Activated CD4-positive, alpha-beta T cell treated with anti-CD3 and anti-CD28 coated beads for 36 hours (primary cell): ENCODE results near the gene PGRMC1. TPM values are rescaled to one million over a fixed set of nuclear protein-coding genes. Genes with fewer than 3 reads are reported as not detected.
"Not testable (repeated sequence)": the region's sequence is repeated elsewhere in the genome, so short reads cannot be mapped to it uniquely, and the experiment has no call there.

Experiments
- ATAC-seq: fragments of 200-7000 bp; cut with Tn5 transposase; one replicate; pipeline ENCODE4 v1.10.0; 2021; ENCODE audit warnings: mild to moderate bottlenecking, moderate library complexity
- CTCF ChIA-PET: fragments of 350-600 bp; sonication (Branson Sonifier 250); formaldehyde crosslinking; loops from one replicate; lab custom pipeline; 2021; ENCODE audit warnings: antibody characterized with exemption; lab: Charles Lee
- POLR2A ChIA-PET: fragments of 350-600 bp; sonication (Branson Sonifier 250); formaldehyde crosslinking; loops from one replicate; lab custom pipeline; 2021; ENCODE audit warnings: antibody characterized with exemption, inconsistent platforms; lab: Charles Lee
- DNase-seq: peaks from one replicate; pipeline ENCODE4 v3.0.0-alpha.2; 2020
- H3K27ac Mint-ChIP-seq: one replicate; pipeline ENCODE4 v1.8.0; 2021; ENCODE audit warnings: mixed read lengths
- H3K27me3 Mint-ChIP-seq: one replicate; pipeline ENCODE4 v1.8.0; 2021; ENCODE audit warnings: mixed read lengths
- H3K36me3 Mint-ChIP-seq: one replicate; pipeline ENCODE4 v1.8.0; 2021; ENCODE audit warnings: low read depth, mixed read lengths
- H3K4me1 Mint-ChIP-seq: one replicate; pipeline ENCODE4 v1.8.0; 2021; ENCODE audit warnings: mixed read lengths
- H3K4me3 Mint-ChIP-seq: one replicate; pipeline ENCODE4 v1.8.0; 2021; ENCODE audit warnings: mild to moderate bottlenecking, moderate library complexity, mixed read lengths
- H3K9me3 Mint-ChIP-seq: one replicate; pipeline ENCODE4 v1.8.0; 2021; ENCODE audit warnings: low read depth, mixed read lengths
- intact Hi-C, 2 experiments: fragments of 100-400 bp; cut with DNase I in 1 of 2; cut with micrococcal nuclease in 1 of 2; formaldehyde crosslinking; loops; one replicate each; pipeline versions ENCODE4 v1.14.2 to v1.15.1; 2022 to 2024; cut with DNase I, micrococcal nuclease
- total RNA-seq, 2 experiments: library from RNA; stranded (reverse); gene quantifications; one replicate each; pipeline ENCODE4 v1.2.3, GENCODE V29; 2021

The PGRMC1 gene
- total RNA-seq = 10 to 100 TPM; 30.8 to 37.3 TPM

DNA sequence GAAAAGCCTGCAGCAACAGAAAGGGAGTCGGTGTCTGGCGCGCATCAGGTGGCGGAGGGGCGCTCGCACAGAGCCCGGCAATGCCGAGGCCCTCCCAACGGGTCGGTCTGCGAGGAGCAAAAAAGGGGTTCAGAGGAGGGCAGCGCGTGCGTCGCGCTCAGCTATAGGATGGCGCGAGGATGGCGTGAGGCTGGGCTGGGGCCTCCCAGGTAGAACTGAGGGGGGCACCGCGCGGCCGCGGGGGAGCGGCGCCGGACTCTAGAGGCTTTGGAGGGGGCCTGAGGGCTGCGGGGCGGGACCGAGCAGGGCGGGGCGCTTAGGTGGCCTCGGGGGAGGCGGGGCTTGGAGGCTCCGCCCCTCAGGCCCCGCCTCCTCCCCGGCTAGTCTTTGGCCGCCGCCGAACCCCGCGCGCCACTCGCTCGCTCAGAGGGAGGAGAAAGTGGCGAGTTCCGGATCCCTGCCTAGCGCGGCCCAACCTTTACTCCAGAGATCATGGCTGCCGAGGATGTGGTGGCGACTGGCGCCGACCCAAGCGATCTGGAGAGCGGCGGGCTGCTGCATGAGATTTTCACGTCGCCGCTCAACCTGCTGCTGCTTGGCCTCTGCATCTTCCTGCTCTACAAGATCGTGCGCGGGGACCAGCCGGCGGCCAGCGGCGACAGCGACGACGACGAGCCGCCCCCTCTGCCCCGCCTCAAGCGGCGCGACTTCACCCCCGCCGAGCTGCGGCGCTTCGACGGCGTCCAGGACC lies at the start of gene PGRMC1:
Gene PGRMC1, plus strand, starts transcription at position 414 of the 751 bp plus-strand sequence. Its CDS starts 79 bp downstream, at position 493.
- intact Hi-C loops = loop anchor here in 1 of 2 experiments (1.0 to 10.0 kb wide), 4 partner anchors 232 to 555 kb away; partner anchors contain the start of genes LONRF3, RPL39, SEPTIN6 and SLC25A5
- Mint-ChIP-seq H3K36me3 (peaks cover 11% of the 10 kb centered on the region), H3K9me3 (no peaks in the 10 kb centered on the region), H3K4me3 (peak within 1 kb of the TSS; percentile 89), H3K27ac (peak within 1 kb of the TSS; percentile 86), H3K4me1 (peaks cover 27% of the 10 kb centered on the region), H3K27me3 (peaks cover 3% of the 10 kb centered on the region)
- peak; percentile 86 for DNase-seq
- CTCF ChIA-PET = no interaction called here
- POLR2A ChIA-PET = no interaction called here
- peak; percentile 94 for ATAC-seq

DNA sequence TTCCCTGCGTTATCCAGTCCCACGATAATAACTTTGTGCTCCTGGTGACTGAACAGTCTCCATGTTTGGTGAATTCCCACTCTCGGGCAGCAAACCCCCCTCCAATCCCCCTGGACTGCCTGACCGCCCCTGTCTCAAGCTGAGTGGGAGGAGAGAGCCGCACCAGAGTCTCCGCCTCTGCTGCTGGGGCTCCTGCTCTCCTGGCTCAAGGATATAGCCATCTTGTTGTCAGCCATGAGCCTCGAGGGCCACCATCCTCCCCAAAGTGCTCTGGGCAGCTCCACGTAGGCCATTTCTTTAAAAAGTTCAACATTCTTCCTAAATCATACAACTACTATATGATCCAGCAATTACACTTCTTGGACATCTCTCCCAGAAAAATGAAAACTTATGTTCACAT lies 49.3 kb upstream of the PGRMC1 start:
- Mint-ChIP-seq H3K4me1 (no peaks in the 10 kb centered on the region), H3K4me3 (no peak overlapping the region), H3K27me3 (no peaks in the 10 kb centered on the region), H3K36me3 (no peaks in the 10 kb centered on the region), H3K9me3 (no peaks in the 10 kb centered on the region), H3K27ac (no peak overlapping the region)
- intact Hi-C loops = no loop called here
- DNase-seq (no peak), ATAC-seq (no peak)
- ChIA-PET POLR2A (no interaction called here), CTCF (interaction anchor here (0.6 kb wide), 1 partner anchor 35 kb away, joined by 3 read pairs; no protein-coding TSS in a partner anchor)

DNA sequence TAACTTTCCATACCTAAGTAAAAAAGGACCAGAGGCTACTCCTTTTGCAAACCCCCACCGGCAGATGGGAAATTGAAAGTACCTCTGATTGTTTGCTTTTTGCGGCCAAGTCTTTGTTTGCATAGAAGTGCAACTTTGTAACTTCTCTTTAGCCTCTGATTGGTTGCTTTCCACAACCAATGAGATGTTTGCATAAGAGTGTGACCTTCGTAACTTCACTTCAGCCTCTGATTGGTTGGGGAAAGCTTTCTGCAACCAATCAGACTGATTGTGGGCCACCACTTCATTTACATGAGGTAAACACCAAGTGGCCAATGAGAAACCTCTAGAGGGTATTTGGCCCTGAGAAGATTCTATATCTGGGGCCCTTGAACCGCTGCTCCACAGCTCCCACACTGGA lies 48.8 kb upstream of the PGRMC1 start:
- H3K4me1 Mint-ChIP-seq = no peaks in the 10 kb centered on the region
- POLR2A ChIA-PET = no interaction called here
- no peaks in the 10 kb centered on the region for H3K36me3 Mint-ChIP-seq
- DNase-seq (no peak), ATAC-seq (no peak)
- CTCF ChIA-PET = interaction anchor here (0.6 kb wide), 1 partner anchor 36 kb away, joined by 3 read pairs; no protein-coding TSS in a partner anchor
- no peaks in the 10 kb centered on the region for H3K27me3 Mint-ChIP-seq
- H3K4me3 Mint-ChIP-seq = no peak overlapping the region
- H3K27ac Mint-ChIP-seq = no peak overlapping the region
- intact Hi-C loops = no loop called here
- H3K9me3 Mint-ChIP-seq = no peaks in the 10 kb centered on the region

DNA sequence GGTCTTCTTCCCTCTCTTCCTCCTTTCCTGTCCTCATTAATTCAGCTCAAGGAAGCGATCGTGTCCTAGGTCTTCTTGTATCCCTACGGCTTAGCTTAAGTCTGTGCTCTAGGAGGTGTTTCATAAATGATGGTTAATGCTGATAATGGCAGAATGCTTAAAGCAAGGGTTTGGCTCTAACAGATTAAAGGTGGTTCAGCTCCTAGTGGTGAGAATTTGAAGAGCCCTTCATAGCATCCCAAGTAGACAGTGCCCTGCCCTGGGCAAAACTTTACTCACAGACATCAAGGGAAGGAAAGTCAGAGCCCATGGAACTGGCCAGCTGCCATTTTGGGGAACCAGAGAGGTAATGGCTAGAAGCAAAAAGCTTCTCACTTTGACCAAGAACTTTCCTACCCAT lies 47.0 kb upstream of the PGRMC1 start:
- CTCF ChIA-PET = no interaction called here
- no peak overlapping the region for H3K4me3 Mint-ChIP-seq
- intact Hi-C loops = no loop called here
- POLR2A ChIA-PET = no interaction called here
- ATAC-seq (no peak), DNase-seq (no peak)
- H3K27ac Mint-ChIP-seq = no peak overlapping the region
- no peaks in the 10 kb centered on the region for H3K4me1 Mint-ChIP-seq
- no peaks in the 10 kb centered on the region for H3K9me3 Mint-ChIP-seq
- no peaks in the 10 kb centered on the region for H3K27me3 Mint-ChIP-seq
- no peaks in the 10 kb centered on the region for H3K36me3 Mint-ChIP-seq

DNA sequence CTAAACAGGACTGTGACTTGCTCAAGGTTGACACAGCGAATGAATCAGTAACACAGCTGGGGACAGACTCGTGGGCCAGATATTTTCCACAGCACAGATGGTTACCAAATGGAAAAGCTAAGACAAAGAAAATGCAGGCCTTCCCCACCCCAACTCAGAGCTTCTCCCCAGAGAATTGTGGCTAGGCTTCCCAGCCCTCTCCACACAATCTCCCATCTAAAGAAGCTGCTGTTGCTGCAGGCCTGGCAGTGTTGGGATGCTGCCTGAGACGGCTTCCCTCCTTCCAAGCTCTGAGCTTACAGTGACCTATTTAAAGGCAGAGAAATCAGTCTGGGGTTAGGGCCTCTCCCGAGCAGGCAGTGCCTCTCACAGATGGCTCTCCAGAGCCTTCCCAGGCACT lies 46.5 kb upstream of the PGRMC1 start:
- Mint-ChIP-seq H3K36me3 (no peaks in the 10 kb centered on the region), H3K27ac (no peak overlapping the region), H3K27me3 (no peaks in the 10 kb centered on the region), H3K4me3 (no peak overlapping the region), H3K9me3 (no peaks in the 10 kb centered on the region), H3K4me1 (no peaks in the 10 kb centered on the region)
- ATAC-seq (no peak), DNase-seq (no peak)
- intact Hi-C loops = no loop called here
- ChIA-PET POLR2A (no interaction called here), CTCF (interaction anchor here (1.1 kb wide), 1 partner anchor 71 kb away, joined by 4 read pairs; no protein-coding TSS in a partner anchor)

DNA sequence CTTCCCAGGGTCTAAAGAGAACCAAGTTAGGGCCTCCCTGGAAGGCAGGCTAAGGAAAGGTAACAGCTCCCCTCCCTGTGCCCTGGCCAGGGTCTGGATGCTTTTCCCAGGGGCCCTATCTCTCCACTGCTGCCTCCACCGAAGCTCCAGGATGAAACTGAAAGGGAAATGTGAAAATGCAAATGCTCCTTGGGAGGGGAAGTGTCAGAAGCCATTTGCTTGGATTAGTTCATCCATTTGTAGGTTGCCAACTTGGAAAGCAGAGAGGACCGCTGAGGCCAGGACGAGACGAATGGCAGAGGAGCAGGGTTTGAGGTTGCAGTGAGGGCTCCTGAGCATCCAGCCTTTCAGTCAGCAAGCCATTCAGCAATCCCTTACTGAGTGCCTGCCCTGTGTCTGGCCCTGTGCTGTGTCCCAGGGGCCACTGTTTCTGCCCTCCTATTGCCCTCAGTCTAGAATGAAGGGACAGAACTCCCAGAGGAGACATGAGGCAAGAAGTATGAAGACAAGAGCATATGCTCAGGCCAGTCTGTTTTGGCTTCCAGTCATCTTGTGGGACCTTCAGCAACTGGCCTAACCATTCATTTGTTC lies 45.9 kb upstream of the PGRMC1 start:
- CTCF ChIA-PET = interaction anchor here (1.1 kb wide), 1 partner anchor 71 kb away, joined by 4 read pairs; no protein-coding TSS in a partner anchor
- Mint-ChIP-seq H3K9me3 (no peaks in the 10 kb centered on the region), H3K36me3 (no peaks in the 10 kb centered on the region), H3K4me3 (no peak overlapping the region), H3K4me1 (no peaks in the 10 kb centered on the region), H3K27me3 (no peaks in the 10 kb centered on the region), H3K27ac (no peak overlapping the region)
- intact Hi-C loops = no loop called here
- POLR2A ChIA-PET = no interaction called here
- ATAC-seq (no peak), DNase-seq (no peak)

DNA sequence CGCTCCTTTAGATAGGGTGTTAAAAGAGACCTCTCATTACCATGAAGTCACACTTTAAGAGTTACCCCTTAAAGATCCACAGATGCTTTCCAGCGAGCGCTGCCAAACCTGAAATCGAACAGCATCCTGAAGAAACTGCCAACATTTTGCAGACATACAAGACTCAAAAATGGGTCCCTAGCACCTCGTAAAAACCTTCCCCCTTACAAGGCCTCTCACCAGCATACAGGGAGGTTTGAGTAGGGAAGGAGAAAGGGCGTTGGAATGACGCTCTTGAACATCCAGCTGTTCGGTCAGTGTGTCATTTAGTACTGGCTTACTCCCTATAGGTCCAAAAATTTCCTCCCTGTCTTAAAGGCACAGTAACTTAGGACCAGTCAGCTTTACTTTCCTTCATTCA lies 45.3 kb upstream of the PGRMC1 start:
- intact Hi-C loops = no loop called here
- ATAC-seq (no peak), DNase-seq (no peak)
- CTCF ChIA-PET = no interaction called here
- no peaks in the 10 kb centered on the region for H3K4me1 Mint-ChIP-seq
- H3K27ac Mint-ChIP-seq = no peak overlapping the region
- no peaks in the 10 kb centered on the region for H3K36me3 Mint-ChIP-seq
- no peaks in the 10 kb centered on the region for H3K9me3 Mint-ChIP-seq
- H3K4me3 Mint-ChIP-seq = no peak overlapping the region
- POLR2A ChIA-PET = no interaction called here
- H3K27me3 Mint-ChIP-seq = no peaks in the 10 kb centered on the region

DNA sequence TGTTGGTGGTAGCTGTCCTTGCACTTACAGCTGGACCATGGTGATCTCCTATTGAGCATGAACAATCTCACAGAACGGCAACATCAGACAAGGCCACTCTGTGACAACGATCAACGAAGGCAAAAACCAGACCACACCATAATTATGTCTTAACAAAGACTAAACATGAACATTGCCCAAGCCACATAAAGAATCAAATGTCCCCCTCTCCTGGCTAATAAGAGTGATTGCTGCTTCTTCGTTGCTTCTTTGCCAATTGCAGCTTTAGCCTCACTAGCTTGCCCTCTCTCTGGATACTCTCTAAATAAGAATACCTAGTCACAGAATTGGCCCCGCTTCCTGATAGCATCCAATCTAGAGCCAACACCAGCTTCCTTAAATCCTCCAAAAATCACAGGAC lies 41.5 kb upstream of the PGRMC1 start:
- intact Hi-C loops = no loop called here
- Mint-ChIP-seq H3K27ac (no peak overlapping the region), H3K9me3 (no peaks in the 10 kb centered on the region), H3K36me3 (no peaks in the 10 kb centered on the region), H3K27me3 (no peaks in the 10 kb centered on the region), H3K4me3 (no peak overlapping the region), H3K4me1 (no peaks in the 10 kb centered on the region)
- CTCF ChIA-PET = no interaction called here
- POLR2A ChIA-PET = interaction anchor here (0.6 kb wide), 1 partner anchor 219 kb away, joined by 5 read pairs; no protein-coding TSS in a partner anchor
- DNase-seq (no peak), ATAC-seq (no peak)

DNA sequence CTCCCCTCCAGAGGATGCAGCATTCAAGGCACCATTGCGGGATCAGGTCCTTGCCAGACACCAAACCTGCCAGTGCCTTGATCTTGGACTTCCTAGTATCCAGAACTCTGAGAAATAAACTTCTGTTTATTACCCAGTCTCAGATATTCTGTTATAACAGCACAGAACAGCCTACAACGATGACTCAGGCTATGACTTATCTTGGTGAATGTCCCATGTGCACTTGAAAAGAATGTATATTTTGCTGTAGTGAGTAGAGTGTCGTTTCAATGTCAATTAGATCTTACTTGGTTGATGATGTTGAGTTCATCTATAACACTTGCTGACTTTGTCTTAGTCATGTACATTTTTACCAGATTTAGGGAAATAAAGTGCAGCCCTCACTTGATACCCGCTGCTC lies 34.5 kb upstream of the PGRMC1 start:
- ATAC-seq = no peak
- intact Hi-C loops = no loop called here
- Mint-ChIP-seq H3K36me3 (no peaks in the 10 kb centered on the region), H3K27ac (no peak overlapping the region), H3K9me3 (no peaks in the 10 kb centered on the region), H3K27me3 (peaks cover 11% of the 10 kb centered on the region), H3K4me3 (no peak overlapping the region), H3K4me1 (no peaks in the 10 kb centered on the region)
- DNase-seq = no peak
- POLR2A ChIA-PET = no interaction called here
- CTCF ChIA-PET = no interaction called here

DNA sequence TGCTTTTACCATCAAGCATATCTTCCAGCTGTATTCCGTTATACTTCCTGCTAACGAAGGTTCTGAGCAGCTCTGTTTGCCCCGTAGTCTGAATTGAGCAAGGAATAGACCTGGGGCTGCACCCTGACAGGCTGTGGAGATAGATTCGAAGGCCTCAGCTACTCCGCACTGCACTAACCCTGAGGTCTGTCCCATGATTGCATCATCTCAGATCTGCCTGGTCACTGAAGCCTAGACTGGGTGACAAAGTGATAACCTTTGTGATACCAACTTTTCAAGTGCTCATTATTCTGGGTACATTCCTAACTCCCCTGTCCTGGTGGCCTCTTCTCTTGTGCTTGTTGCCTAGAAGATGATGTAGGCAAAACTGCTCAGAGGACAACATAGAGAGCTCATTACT lies 29.9 kb upstream of the PGRMC1 start:
- intact Hi-C loops = no loop called here
- ATAC-seq = no peak

DNA sequence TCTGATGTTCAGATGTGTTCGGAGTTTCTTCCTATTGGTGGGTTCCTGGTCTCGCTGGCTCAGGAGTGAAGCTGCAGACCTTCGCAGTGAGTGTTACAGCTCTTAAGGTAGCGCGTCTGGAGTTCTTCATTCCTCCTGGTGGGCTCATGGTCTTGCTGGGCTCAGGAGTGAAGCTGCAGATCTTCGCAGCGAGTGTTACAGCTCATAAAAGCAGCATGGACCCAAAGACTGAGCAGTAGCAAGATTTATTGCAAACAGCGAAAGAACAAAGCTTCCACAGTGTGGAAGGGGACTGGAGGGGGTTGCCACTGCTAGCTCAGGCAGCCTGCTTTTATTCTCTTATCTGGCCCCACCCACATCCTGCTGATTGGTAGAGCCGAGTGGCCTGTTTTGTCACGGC lies 28.6 kb upstream of the PGRMC1 start:
- H3K27me3 Mint-ChIP-seq = peaks cover 11% of the 10 kb centered on the region
- intact Hi-C loops, H3K4me1 Mint-ChIP-seq, H3K9me3 Mint-ChIP-seq, DNase-seq, H3K27ac Mint-ChIP-seq, ATAC-seq, H3K36me3 Mint-ChIP-seq, POLR2A ChIA-PET, H3K4me3 Mint-ChIP-seq, CTCF ChIA-PET: not testable (repeated sequence)

More for the DNA sequence above, 29.9 kb upstream of the PGRMC1 start:
- H3K27me3 Mint-ChIP-seq = peaks cover 11% of the 10 kb centered on the region
- no peaks in the 10 kb centered on the region for H3K4me1 Mint-ChIP-seq
- no peak overlapping the region for H3K27ac Mint-ChIP-seq
- H3K36me3 Mint-ChIP-seq = no peaks in the 10 kb centered on the region
- DNase-seq = no peak
- no peaks in the 10 kb centered on the region for H3K9me3 Mint-ChIP-seq
- POLR2A ChIA-PET = no interaction called here
- no peak overlapping the region for H3K4me3 Mint-ChIP-seq
- CTCF ChIA-PET = interaction anchor here (0.6 kb wide), 2 partner anchors 194 to 268 kb away, joined by 3 to 4 read pairs; no protein-coding TSS in a partner anchor
